HCT116 (cell line): ENCODE data around the gene PRSS21. TPM values are rescaled to one million over a fixed set of nuclear protein-coding genes. Genes with fewer than 3 reads are reported as not detected.

Experiments used
- ATAC-seq: fragments of 200-7000 bp; cut with Tn5 transposase; 2 replicates; pipeline ENCODE4 v1.9.1; 2020; ENCODE audit warnings: mild to moderate bottlenecking, moderate library complexity
- BruUV-seq: library from RNA; stranded (reverse); fragments of 400-500 nt; replicated peaks from 2 replicates; lab custom pipeline; 2021; lab: Mats Ljungman, UMichigan
- CTCF ChIA-PET: fragments of 300-600 bp; sonication (Branson Sonifier 250); formaldehyde crosslinking; loops from one replicate; lab custom pipeline; 2021; ENCODE audit warnings: antibody characterized with exemption; lab: Charles Lee
- POLR2A ChIA-PET: fragments of 300-600, 350-600 bp; sonication (Branson Sonifier 250); formaldehyde crosslinking; loops from one replicate; lab custom pipeline; 2021; ENCODE audit warnings: antibody characterized with exemption; lab: Charles Lee
- RAD21 ChIA-PET, 2 experiments: fragments of 300-600 bp; sonication (Branson Sonifier 250); formaldehyde crosslinking; loops; one replicate each; lab custom pipeline; 2023; ENCODE audit warnings: low total read pairs in 2 of 2; ENCODE audit not compliant: uncharacterized antibody in 2 of 2, unreplicated experiment in 2 of 2, low non-redundant PET in 1 of 2; lab: Charles Lee
- DNase-seq: peaks from one replicate; pipeline ENCODE4 v3.0.0-alpha.2; 2010; ENCODE audit warnings: low read depth, low spot score
- H2AFZ ChIP-seq: fragments of 200-600 bp; shearing (Covaris generic), sonication (generic); 2 replicates; pipeline ENCODE4 v1.6.1; 2017; ENCODE audit warnings: low read depth, mixed run types, mixed read lengths, antibody characterized with exemption, low read length; ENCODE audit not compliant: poor library complexity, severe bottlenecking
- H3K27ac ChIP-seq: 2 replicates; pipeline ENCODE4 v1.5.1; 2012; ENCODE audit warnings: low read depth, low read length
- H3K27me3 ChIP-seq: fragments of 200-600 bp; sonication (generic); 2 replicates; pipeline ENCODE4 v1.6.1; 2016; ENCODE audit warnings: mixed run types, low read length, mixed read lengths; ENCODE audit not compliant: insufficient read depth
- H3K36me3 ChIP-seq, 2 experiments: fragments of 200-500 bp in 1 of 2; fragments of 200-600 bp in 1 of 2; sonication (Bioruptor generic) in 1 of 2; sonication (generic) in 1 of 2; 2 replicates each; pipeline versions ENCODE4 v1.5.1 to v1.6.1; 2014 to 2016; ENCODE audit warnings: low read length in 2 of 2, inconsistent platforms in 1 of 2, mixed read lengths in 1 of 2, mixed run types in 1 of 2; ENCODE audit not compliant: insufficient read depth in 2 of 2, control insufficient read depth in 1 of 2
- H3K4me1 ChIP-seq, 2 experiments: fragments of 200-600 bp in 1 of 2; sonication (generic) in 1 of 2; 2 replicates each; pipeline versions ENCODE4 v1.5.1 to v1.6.1; 2012 to 2017; ENCODE audit warnings: low read length in 2 of 2, inconsistent platforms in 1 of 2, mild to moderate bottlenecking in 1 of 2, mixed read lengths in 1 of 2, mixed run types in 1 of 2, moderate library complexity in 1 of 2; ENCODE audit not compliant: insufficient read depth in 2 of 2, control insufficient read depth in 1 of 2
- H3K4me2 ChIP-seq: fragments of 200-600 bp; sonication (generic); 2 replicates; pipeline ENCODE4 v1.6.1; 2017; ENCODE audit warnings: mixed run types, low read length, mixed read lengths
- H3K4me3 ChIP-seq, 2 experiments: fragments of 200-600 bp in 1 of 2; sonication (generic) in 1 of 2; replicated peaks in 1 of 2; 2 replicates each; pipeline ENCODE4 v1.5.1; 2011 to 2016; ENCODE audit warnings: low read length in 2 of 2, control low read depth in 1 of 2, low read depth in 1 of 2, mild to moderate bottlenecking in 1 of 2, mixed read lengths in 1 of 2, mixed run types in 1 of 2
- H3K79me2 ChIP-seq: fragments of 200-600 bp; sonication (generic); 2 replicates; pipeline ENCODE4 v1.6.1; 2017; ENCODE audit warnings: mild to moderate bottlenecking, mixed run types, low read length, moderate library complexity, mixed read lengths; ENCODE audit not compliant: insufficient read depth
- H3K9ac ChIP-seq: fragments of 200-600 bp; sonication (generic); 2 replicates; pipeline ENCODE4 v1.6.1; 2016; ENCODE audit warnings: low read length, mixed read lengths
- H3K9me2 ChIP-seq: fragments of 200-600 bp; sonication (generic), shearing (Covaris generic); 2 replicates; pipeline ENCODE4 v1.6.1; 2017; ENCODE audit warnings: mixed run types, mild to moderate bottlenecking, moderate library complexity; ENCODE audit not compliant: insufficient read depth
- H3K9me3 ChIP-seq, 2 experiments: fragments of 200-500 bp in 1 of 2; fragments of 200-600 bp in 1 of 2; sonication (Bioruptor generic) in 1 of 2; sonication (generic) in 1 of 2; 2 replicates each; pipeline ENCODE4 v1.6.1; 2014 to 2017; ENCODE audit warnings: low read length in 2 of 2, mixed read lengths in 2 of 2, inconsistent platforms in 1 of 2, low read depth in 1 of 2, mild to moderate bottlenecking in 1 of 2, mixed run types in 1 of 2, moderate library complexity in 1 of 2; ENCODE audit not compliant: control insufficient read depth in 1 of 2, insufficient read depth in 1 of 2
- H4K20me1 ChIP-seq: fragments of 200-600 bp; sonication (generic), shearing (Covaris generic); 2 replicates; pipeline ENCODE4 v1.6.1; 2017; ENCODE audit warnings: mixed run types, mild to moderate bottlenecking, moderate library complexity; ENCODE audit not compliant: insufficient read depth
- CEBPB ChIP-seq: IDR thresholded peaks from 2 replicates; pipeline ENCODE4 v1.6.1; 2012; ENCODE audit warnings: low read depth
- EGR1 ChIP-seq: IDR thresholded peaks from 2 replicates; pipeline ENCODE4 v1.6.1; 2012; ENCODE audit warnings: low read depth
- ELF1 ChIP-seq: IDR thresholded peaks from 2 replicates; pipeline ENCODE4 v1.6.1; 2012; ENCODE audit warnings: low read depth, borderline replicate concordance
- EZH2 ChIP-seq: fragments of 200-600 bp; sonication (generic); IDR thresholded peaks from 2 replicates; pipeline ENCODE4 v1.6.1; 2017; ENCODE audit warnings: antibody characterized with exemption, mixed run types
- FOSL1 ChIP-seq: IDR thresholded peaks from 2 replicates; pipeline ENCODE4 v1.6.1; 2012; ENCODE audit warnings: low read depth
- MAX ChIP-seq: IDR thresholded peaks from 2 replicates; pipeline ENCODE4 v1.6.1; 2012
- POLR2A ChIP-seq: IDR thresholded peaks from 2 replicates; pipeline ENCODE4 v1.7.0; 2011; ENCODE audit warnings: borderline replicate concordance; ENCODE audit not compliant: insufficient read depth, insufficient read length; ENCODE audit errors: extremely low read depth
- SP1 ChIP-seq: IDR thresholded peaks from 2 replicates; pipeline ENCODE4 v1.6.1; 2012; ENCODE audit warnings: low read depth
- SRF ChIP-seq: IDR thresholded peaks from 2 replicates; pipeline ENCODE4 v1.6.1; 2012; ENCODE audit warnings: low read depth
- ZBTB33 ChIP-seq: IDR thresholded peaks from 2 replicates; pipeline ENCODE4 v1.6.1; 2011; ENCODE audit warnings: mild to moderate bottlenecking, low read length, moderate library complexity; ENCODE audit not compliant: insufficient replicate concordance; ENCODE audit errors: extremely low read depth
- intact Hi-C: fragments of 100-400 bp; cut with micrococcal nuclease; formaldehyde crosslinking; loops from 2 replicates; pipeline ENCODE4 v1.10.0; 2022
- total RNA-seq: library from RNA; stranded (reverse); gene quantifications from one replicate; pipeline ENCODE4 v1.2.1, GENCODE V29; 2021; ENCODE audit not compliant: unreplicated experiment
- TF ChIP-seq, protein P1 (sequence below): IDR thresholded peaks from 2 replicates; pipeline ENCODE4 v1.6.1; 2012; ENCODE audit warnings: low read depth
- TF ChIP-seq, protein P2 (sequence below): IDR thresholded peaks from 2 replicates; pipeline ENCODE4 v1.6.1; 2012

PRSS21 gene
- total RNA-seq, 1 experiment from 2014 or later: 0.39 TPM

- CTCF ChIA-PET: no interaction called here
- DNase-seq (no peak), ATAC-seq (no peak)
- no peak overlapping the region for H2AFZ ChIP-seq
- no TSS peak for BruUV-seq
- POLR2A ChIA-PET: interaction anchor here (1.0 kb wide), 1 partner anchor 11 kb away, joined by 3 read pairs; no protein-coding TSS in a partner anchor
- no peak overlapping the region for H3K27ac ChIP-seq
- no peaks in the 10 kb centered on the region for H3K9me2 ChIP-seq
- no peaks in the 10 kb centered on the region for H3K9me3 ChIP-seq
- peak overlapping the region; percentile 78 for H3K4me2 ChIP-seq
- intact Hi-C loops: no loop called here
- TF ChIP-seq MAX (no peak), CEBPB (no peak)
- H3K4me3 ChIP-seq: no peak overlapping the region; a peak in 1 of 4 replicates
- H3K9ac ChIP-seq: peak overlapping the region; percentile 91; the same call in 1 of the 2 replicates
- peaks cover 11 to 37% of the 10 kb centered on the region in 2 experiments for H3K4me1 ChIP-seq
- H3K79me2 ChIP-seq: peaks cover 66% of the 10 kb centered on the region
- H4K20me1 ChIP-seq: no peaks in the 10 kb centered on the region; the same call in 1 of the 2 replicates
- RAD21 ChIA-PET: no interaction called here
- no peaks in the 10 kb centered on the region for H3K27me3 ChIP-seq
- H3K36me3 ChIP-seq: peaks cover 15 to 36% of the 10 kb centered on the region in 2 experiments
These were observed 41.8 kb upstream of the PRSS21 start for GRCh38 chr16:2775131-2775716.

DNA sequence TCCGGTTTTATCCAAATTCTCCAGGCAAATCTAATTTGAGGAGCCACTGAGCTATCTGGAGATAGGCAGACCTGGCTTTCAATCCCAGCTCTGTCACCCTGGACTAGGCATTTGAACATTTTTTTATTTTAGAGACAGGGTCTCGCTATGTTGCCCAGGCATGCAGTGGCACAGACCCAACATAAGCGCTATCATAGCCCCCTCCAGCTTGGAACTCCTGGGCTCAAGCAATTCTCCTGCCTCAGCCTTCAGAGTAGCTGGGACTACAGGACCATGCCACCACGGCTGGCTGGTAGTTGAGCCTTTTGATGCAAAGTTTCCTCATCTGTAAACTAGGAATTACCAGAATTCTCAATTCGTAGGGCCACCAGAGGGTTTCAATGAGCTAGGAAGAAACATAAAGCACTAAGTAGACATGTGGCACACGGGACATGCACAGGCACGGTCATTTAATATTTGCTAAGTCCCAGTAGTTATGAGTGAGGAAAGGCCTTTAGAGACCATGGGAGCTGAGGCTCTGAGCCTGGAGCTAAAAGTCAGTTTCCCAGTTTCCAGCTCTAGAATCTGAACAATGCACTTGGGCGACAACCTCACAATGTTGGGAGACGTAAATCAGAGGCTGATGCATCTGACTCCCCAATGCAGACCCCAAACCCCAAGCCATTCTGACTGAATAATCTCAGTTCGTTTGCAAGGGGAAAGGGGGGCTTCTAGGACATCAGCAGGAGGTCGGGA lies 41.1 kb upstream of the PRSS21 start:
- H4K20me1 ChIP-seq: no peaks in the 10 kb centered on the region
- peak overlapping the region; percentile 100 for H3K27ac ChIP-seq
- ATAC-seq (no peak), DNase-seq (no peak)
- H3K4me3 ChIP-seq: peak overlapping the region; percentile 89 to 91
- no peak overlapping the region for H2AFZ ChIP-seq
- TSS peak; percentile 50 for BruUV-seq
- H3K9me3 ChIP-seq: no peaks in the 10 kb centered on the region
- intact Hi-C loops: no loop called here
- POLR2A ChIA-PET: no interaction called here
- H3K4me2 ChIP-seq: peak overlapping the region; percentile 78
- no peaks in the 10 kb centered on the region for H3K9me2 ChIP-seq
- H3K9ac ChIP-seq: peak overlapping the region; percentile 91
- peaks cover 64% of the 10 kb centered on the region for H3K79me2 ChIP-seq
- RAD21 ChIA-PET: no interaction called here
- H3K27me3 ChIP-seq: no peaks in the 10 kb centered on the region
- CTCF ChIA-PET: no interaction called here
- peaks cover 11 to 30% of the 10 kb centered on the region in 2 experiments for H3K36me3 ChIP-seq
- H3K4me1 ChIP-seq: peaks cover 11 to 36% of the 10 kb centered on the region in 2 experiments
- no peak for TF ChIP-seq EZH2
- no peak for TF ChIP-seq POLR2A
- TF ChIP-seq EGR1: no peak
- TF ChIP-seq ZBTB33: no peak
- TF ChIP-seq SP1: no peak
- no peak for TF ChIP-seq ELF1
- TF ChIP-seq FOSL1: no peak
- TF ChIP-seq SRF: no peak
- TF ChIP-seq, protein P1, sequence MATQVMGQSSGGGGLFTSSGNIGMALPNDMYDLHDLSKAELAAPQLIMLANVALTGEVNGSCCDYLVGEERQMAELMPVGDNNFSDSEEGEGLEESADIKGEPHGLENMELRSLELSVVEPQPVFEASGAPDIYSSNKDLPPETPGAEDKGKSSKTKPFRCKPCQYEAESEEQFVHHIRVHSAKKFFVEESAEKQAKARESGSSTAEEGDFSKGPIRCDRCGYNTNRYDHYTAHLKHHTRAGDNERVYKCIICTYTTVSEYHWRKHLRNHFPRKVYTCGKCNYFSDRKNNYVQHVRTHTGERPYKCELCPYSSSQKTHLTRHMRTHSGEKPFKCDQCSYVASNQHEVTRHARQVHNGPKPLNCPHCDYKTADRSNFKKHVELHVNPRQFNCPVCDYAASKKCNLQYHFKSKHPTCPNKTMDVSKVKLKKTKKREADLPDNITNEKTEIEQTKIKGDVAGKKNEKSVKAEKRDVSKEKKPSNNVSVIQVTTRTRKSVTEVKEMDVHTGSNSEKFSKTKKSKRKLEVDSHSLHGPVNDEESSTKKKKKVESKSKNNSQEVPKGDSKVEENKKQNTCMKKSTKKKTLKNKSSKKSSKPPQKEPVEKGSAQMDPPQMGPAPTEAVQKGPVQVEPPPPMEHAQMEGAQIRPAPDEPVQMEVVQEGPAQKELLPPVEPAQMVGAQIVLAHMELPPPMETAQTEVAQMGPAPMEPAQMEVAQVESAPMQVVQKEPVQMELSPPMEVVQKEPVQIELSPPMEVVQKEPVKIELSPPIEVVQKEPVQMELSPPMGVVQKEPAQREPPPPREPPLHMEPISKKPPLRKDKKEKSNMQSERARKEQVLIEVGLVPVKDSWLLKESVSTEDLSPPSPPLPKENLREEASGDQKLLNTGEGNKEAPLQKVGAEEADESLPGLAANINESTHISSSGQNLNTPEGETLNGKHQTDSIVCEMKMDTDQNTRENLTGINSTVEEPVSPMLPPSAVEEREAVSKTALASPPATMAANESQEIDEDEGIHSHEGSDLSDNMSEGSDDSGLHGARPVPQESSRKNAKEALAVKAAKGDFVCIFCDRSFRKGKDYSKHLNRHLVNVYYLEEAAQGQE: no peak
- TF ChIP-seq, protein P2, sequence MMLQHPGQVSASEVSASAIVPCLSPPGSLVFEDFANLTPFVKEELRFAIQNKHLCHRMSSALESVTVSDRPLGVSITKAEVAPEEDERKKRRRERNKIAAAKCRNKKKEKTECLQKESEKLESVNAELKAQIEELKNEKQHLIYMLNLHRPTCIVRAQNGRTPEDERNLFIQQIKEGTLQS: no peak
